ENCODE measurements around the gene ZBED4.
"Not testable (repeated sequence)": the region's sequence is repeated elsewhere in the genome, so short reads cannot be mapped to it uniquely, and the experiment has no call there.

Gene ZBED4

GRCh38 chr22:49852568-49852897 is 1.1 kb upstream of the ZBED4 start:
- not testable (repeated sequence) for DNase-seq (ENCODE audit: low read depth, low spot score)

- DNase-seq (ENCODE audit: low read depth, low spot score): no peak
Measured at GRCh38 chr22:49853981-49854831, 562 bp downstream of the ZBED4 start.

- DNase-seq (ENCODE audit: low read depth, low spot score): no peak
Measured at GRCh38 chr22:49855251-49855911, 1.7 kb downstream of the ZBED4 start.

GRCh38 chr22:49856343-49856742 is 2.7 kb downstream of the ZBED4 start:
- no peak for DNase-seq (ENCODE audit: low read depth, low spot score)

GRCh38 chr22:49856766-49857618 is 3.3 kb downstream of the ZBED4 start:
- no peak for DNase-seq (ENCODE audit: low read depth, low spot score)

GRCh38 chr22:49858827-49859226 is 5.2 kb downstream of the ZBED4 start:
- no peak for DNase-seq (ENCODE audit: low read depth, low spot score)

- DNase-seq (ENCODE audit: low read depth, low spot score): no peak
Measured at GRCh38 chr22:49861642-49862495, 8.2 kb downstream of the ZBED4 start.

GRCh38 chr22:49862496-49862776 is 8.8 kb downstream of the ZBED4 start:
- DNase-seq (ENCODE audit: low read depth, low spot score): no peak

- no peak for DNase-seq (ENCODE audit: low read depth, low spot score)
Measured at GRCh38 chr22:49863931-49864330, 10.3 kb downstream of the ZBED4 start.

GRCh38 chr22:49865156-49865555 is 11.5 kb downstream of the ZBED4 start:
- no peak for DNase-seq (ENCODE audit: low read depth, low spot score)

GRCh38 chr22:49866134-49866533 is 12.5 kb downstream of the ZBED4 start:
- no peak for DNase-seq (ENCODE audit: low read depth, low spot score)

GRCh38 chr22:49866646-49867045 is 13.0 kb downstream of the ZBED4 start:
- no peak for DNase-seq (ENCODE audit: low read depth, low spot score)

- DNase-seq (ENCODE audit: low read depth, low spot score): no peak
Measured at GRCh38 chr22:49867303-49868265, 13.9 kb downstream of the ZBED4 start.

GRCh38 chr22:49869086-49869830 is 15.6 kb downstream of the ZBED4 start:
- no peak for DNase-seq (ENCODE audit: low read depth, low spot score)

GRCh38 chr22:49869845-49870712 is 16.4 kb downstream of the ZBED4 start:
- no peak for DNase-seq (ENCODE audit: low read depth, low spot score)

- DNase-seq (ENCODE audit: low read depth, low spot score): no peak
Measured at GRCh38 chr22:49871482-49871881, 17.8 kb downstream of the ZBED4 start.

GRCh38 chr22:49872347-49872746 is 18.7 kb downstream of the ZBED4 start:
- DNase-seq (ENCODE audit: low read depth, low spot score): no peak

- DNase-seq (ENCODE audit: low read depth, low spot score): no peak
Measured at GRCh38 chr22:49873228-49873940, 19.7 kb downstream of the ZBED4 start.
